Erythroblast (primary cell): ENCODE measurements around the gene CHSY1.

Experiments
- GATA1 ChIP-seq: IDR thresholded peaks from 2 replicates; pipeline ENCODE4 v1.6.1; 2011; ENCODE audit warnings: low read depth, mild to moderate bottlenecking, control low read depth, low read length, moderate library complexity
- POLR2A ChIP-seq: IDR thresholded peaks from 2 replicates; pipeline ENCODE4 v1.6.1; 2011; ENCODE audit warnings: mild to moderate bottlenecking, low read length

DNA sequence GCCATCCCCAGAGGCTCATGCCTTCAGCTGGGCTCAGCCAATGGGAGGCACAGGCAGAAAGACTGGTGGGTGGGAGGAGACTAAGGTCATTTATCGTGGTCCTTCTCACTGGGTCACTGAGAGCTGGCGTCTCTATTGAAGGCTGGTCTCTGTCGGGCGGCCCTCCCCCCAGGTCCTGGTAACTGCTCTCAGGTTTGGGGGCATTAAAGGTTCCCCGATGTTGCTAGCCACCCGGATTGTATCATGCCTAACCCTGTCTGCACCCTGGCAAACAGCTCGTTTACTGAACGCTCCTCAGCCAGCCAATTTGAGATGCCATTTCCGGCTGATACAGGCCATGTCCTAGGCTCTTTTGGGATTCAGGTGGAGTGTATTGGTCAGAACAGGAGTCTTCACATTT lies 14.9 kb upstream of the CHSY1 start:
- TF ChIP-seq POLR2A: no peak
- TF ChIP-seq GATA1: no peak
